Testis (tissue), 3 donors: Measurements from ENCODE around the gene ARHGEF10L. TPM values are rescaled to one million over a fixed set of nuclear protein-coding genes. Genes with fewer than 3 reads are reported as not detected.

ENCODE experiments used
- DNase-seq: peaks from one replicate; pipeline ENCODE4 v3.0.0-alpha.2; 2019
- H3K27ac ChIP-seq, 2 donors: fragments of 200-600 bp; sonication (generic); one replicate each; pipeline ENCODE4 v1.5.1; 2019
- H3K27me3 ChIP-seq: fragments of 200-600 bp; sonication (generic); one replicate; pipeline ENCODE4 v1.5.1; 2019
- H3K36me3 ChIP-seq: fragments of 200-600 bp; sonication (generic); one replicate; pipeline ENCODE4 v1.5.1; 2017; ENCODE audit warnings: low read depth; ENCODE audit errors: missing control alignments
- H3K4me1 ChIP-seq: fragments of 200-600 bp; sonication (generic); one replicate; pipeline ENCODE4 v1.5.1; 2019
- H3K4me3 ChIP-seq, 2 donors: fragments of 200-600 bp; sonication (generic); one replicate each; pipeline ENCODE4 v1.5.1; 2017 to 2019
- H3K9me3 ChIP-seq: fragments of 200-600 bp; sonication (generic); one replicate; pipeline ENCODE4 v1.5.1; 2017
- POLR2A ChIP-seq: fragments of 450-650 bp; IDR thresholded peaks from one replicate; pipeline ENCODE4 v1.6.1; 2017; ENCODE audit warnings: antibody characterized with exemption, mild to moderate bottlenecking, moderate library complexity
- WGBS, 2 donors: methylation state at CpG; one replicate each; pipeline ENCODE4 v1.1.5; 2018; 5-methylcytosine and 5-hydroxymethylcytosine counted together
- intact Hi-C: fragments of 100-400 bp; cut with DNase I; formaldehyde crosslinking; loops from one replicate; pipeline ENCODE4 v1.15.1; 2023; ENCODE audit warnings: low total_unique reads
- polyA plus RNA-seq: library from polyadenylated mRNA; stranded (reverse); fragments of 350-450 nt; fragmentation: Illumina TruSeq; extraction: RNeasy Lipid Tissue Mini Kit (QIAGEN cat#74804); gene quantifications from one replicate; pipeline ENCODE4 v1.2.3, GENCODE V29; 2014; ENCODE audit warnings: low read depth, low replicate concordance; ENCODE audit not compliant: insufficient read depth
- total RNA-seq, 2 donors: library from RNA; depleted of rRNA; stranded (reverse); fragments of >200 nt; gene quantifications; one replicate each; pipeline ENCODE4 v1.2.3, GENCODE V29; 2016
- TF ChIP-seq, protein P1 (sequence below), 3 experiments: fragments of 450-650 bp in 2 of 3; fragments of 200-600 bp in 1 of 3; sonication (generic) in 1 of 3; IDR thresholded peaks; one replicate each; pipeline ENCODE4 v1.5.1; 2016 to 2019; ENCODE audit warnings: antibody characterized with exemption in 3 of 3, mild to moderate bottlenecking in 2 of 3, moderate library complexity in 1 of 3

Gene ARHGEF10L
- total and polyA plus RNA-seq, 3 donors from 2014 or later: 13.5 to 20.3 (median 18.4) TPM

DNA sequence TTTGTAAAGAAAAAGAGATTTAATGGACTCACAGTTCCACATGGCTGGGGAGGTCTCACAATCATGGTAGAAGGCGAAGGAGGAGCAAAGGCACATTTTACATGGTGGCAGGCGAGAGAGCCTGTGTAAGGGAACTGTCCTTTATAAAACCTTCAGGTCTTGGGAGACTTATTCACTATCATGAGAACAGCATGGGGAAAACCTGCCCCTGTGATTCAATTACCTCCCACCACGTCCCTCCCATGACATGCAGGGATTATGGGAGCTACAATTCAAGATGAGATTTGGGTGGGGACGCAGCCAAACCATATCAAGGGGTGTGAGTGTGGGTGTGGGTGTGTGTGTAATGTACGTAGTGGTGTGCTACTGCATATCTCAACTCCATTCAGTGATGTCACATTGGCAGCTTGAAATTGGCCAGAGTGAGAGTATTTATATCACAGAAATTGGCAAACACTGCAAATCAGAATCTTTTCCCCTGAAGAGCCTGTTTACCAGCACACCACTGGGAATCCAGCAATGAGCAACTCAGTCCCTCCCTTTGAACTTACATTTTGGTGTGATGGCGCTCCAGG lies 5.4 kb downstream of the ARHGEF10L start:
- WGBS, 2 donors: 60 to 83% methylated on average over 5 to 6 of the region's 6 CpGs
- no peaks in the 10 kb centered on the region for H3K9me3 ChIP-seq
- TF ChIP-seq, protein P1, sequence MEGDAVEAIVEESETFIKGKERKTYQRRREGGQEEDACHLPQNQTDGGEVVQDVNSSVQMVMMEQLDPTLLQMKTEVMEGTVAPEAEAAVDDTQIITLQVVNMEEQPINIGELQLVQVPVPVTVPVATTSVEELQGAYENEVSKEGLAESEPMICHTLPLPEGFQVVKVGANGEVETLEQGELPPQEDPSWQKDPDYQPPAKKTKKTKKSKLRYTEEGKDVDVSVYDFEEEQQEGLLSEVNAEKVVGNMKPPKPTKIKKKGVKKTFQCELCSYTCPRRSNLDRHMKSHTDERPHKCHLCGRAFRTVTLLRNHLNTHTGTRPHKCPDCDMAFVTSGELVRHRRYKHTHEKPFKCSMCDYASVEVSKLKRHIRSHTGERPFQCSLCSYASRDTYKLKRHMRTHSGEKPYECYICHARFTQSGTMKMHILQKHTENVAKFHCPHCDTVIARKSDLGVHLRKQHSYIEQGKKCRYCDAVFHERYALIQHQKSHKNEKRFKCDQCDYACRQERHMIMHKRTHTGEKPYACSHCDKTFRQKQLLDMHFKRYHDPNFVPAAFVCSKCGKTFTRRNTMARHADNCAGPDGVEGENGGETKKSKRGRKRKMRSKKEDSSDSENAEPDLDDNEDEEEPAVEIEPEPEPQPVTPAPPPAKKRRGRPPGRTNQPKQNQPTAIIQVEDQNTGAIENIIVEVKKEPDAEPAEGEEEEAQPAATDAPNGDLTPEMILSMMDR (IDR thresholded peaks at IDR 0.05): no peak
- no peak for TF ChIP-seq POLR2A
- H3K27me3 ChIP-seq: no peaks in the 10 kb centered on the region
- H3K4me3 ChIP-seq: no peak overlapping the region
- no peak for DNase-seq
- peaks cover 13% of the 10 kb centered on the region for H3K4me1 ChIP-seq
- intact Hi-C loops: no loop called here
- no peaks in the 10 kb centered on the region for H3K36me3 ChIP-seq
- H3K27ac ChIP-seq: no peak overlapping the region

DNA sequence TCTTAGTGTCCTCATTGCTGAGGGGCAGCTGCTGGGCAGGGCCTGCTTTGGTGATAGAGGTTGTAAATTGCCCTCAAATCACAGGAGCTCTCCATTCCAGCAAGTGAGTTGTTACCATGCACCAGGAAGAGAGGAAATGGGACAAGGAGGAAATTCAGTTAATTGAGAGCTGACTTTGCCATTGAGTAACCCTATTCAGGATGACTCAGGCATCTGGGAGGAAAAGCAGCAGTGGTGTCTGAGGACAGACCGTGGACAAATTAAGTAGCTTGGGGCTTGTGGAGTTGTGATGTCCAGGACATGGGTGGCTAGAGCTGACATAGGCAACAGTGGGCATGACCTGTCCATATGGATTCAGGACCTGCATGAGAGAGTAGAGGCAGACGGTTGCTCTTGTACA lies 5.9 kb downstream of the ARHGEF10L start:
- Histone ChIP-seq H3K4me3 (no peak overlapping the region), H3K36me3 (no peaks in the 10 kb centered on the region), H3K27ac (no peak overlapping the region), H3K4me1 (peaks cover 11% of the 10 kb centered on the region), H3K9me3 (no peaks in the 10 kb centered on the region), H3K27me3 (no peaks in the 10 kb centered on the region)
- TF ChIP-seq, protein P1 (IDR thresholded peaks at IDR 0.05): no peak
- TF ChIP-seq POLR2A: no peak
- 80 to 90% methylated on average over 2 of the region's 2 CpGs for WGBS, 2 donors
- DNase-seq: no peak
- intact Hi-C loops: no loop called here

DNA sequence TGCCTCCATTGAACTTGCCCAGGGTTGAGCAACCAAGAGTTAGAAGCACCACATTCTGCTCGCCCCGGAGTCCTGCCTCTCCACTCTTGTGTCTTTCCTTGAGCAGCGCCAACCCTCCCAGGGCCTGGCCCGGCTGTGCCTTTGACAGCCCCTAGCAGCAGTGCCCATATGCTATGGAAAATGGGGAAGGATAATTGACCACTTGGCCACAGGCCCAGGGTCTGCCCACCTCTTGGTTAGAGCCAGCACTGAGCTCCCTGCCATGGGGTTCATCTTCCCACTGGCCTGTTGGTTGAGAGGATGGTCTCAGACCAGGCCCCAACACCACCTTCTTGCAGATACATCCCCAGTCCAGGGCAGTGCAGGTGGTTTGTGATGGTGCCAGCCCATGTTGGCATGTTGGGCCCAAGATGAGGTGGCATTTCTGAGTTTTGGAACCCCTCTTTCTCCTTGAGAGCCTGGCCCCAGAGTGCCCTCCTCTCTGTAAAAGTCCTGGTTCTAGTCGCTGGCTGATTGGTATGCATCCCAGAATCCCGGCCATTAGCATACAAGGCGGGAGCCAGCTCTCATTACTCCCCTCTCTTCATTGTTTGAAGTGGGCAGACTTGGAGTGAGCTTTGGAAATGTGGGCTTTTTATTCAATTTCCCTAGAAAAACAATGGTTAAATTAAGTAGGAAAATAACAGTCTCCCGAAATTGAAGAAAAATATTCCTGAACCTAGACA lies 7.6 kb downstream of the ARHGEF10L start:
- no peaks in the 10 kb centered on the region for H3K27me3 ChIP-seq
- H3K4me3 ChIP-seq: no peak overlapping the region
- no peaks in the 10 kb centered on the region for H3K9me3 ChIP-seq
- TF ChIP-seq POLR2A: no peak
- TF ChIP-seq, protein P1 (IDR thresholded peaks at IDR 0.05): no peak
- 88 to 93% methylated on average over 8 of the region's 8 CpGs for WGBS, 2 donors
- no peak for DNase-seq
- H3K4me1 ChIP-seq: peaks cover 14% of the 10 kb centered on the region
- intact Hi-C loops: no loop called here
- no peaks in the 10 kb centered on the region for H3K36me3 ChIP-seq
- H3K27ac ChIP-seq: no peak overlapping the region

DNA sequence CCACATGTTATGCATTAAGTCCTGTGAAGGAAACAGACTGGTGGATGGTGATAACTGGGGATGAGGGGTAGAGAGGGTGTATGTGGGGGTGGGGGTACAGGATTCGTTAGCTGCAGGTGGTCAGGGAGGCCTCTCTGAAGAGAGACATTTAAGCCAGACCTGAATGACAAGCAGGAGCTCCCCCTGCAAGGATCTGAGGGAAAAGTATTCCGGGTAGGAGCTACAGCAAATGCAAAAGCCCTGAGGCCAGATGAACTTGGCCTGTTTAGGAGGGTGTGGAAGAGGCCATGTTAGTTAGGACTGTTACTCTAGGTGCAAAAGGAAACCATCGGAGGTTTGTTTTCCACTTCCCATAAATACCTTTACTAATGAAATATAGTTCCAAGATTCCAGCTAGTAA lies 9.9 kb downstream of the ARHGEF10L start:
- H3K27ac ChIP-seq: no peak overlapping the region
- WGBS, 2 donors: 92 to 95% methylated on average over 3 of the region's 3 CpGs
- no peaks in the 10 kb centered on the region for H3K9me3 ChIP-seq
- intact Hi-C loops: no loop called here
- H3K4me3 ChIP-seq: no peak overlapping the region
- no peaks in the 10 kb centered on the region for H3K27me3 ChIP-seq
- no peak for DNase-seq
- H3K4me1 ChIP-seq: peaks cover 14% of the 10 kb centered on the region
- H3K36me3 ChIP-seq: no peaks in the 10 kb centered on the region
- TF ChIP-seq, protein P1 (IDR thresholded peaks at IDR 0.05): no peak
- no peak for TF ChIP-seq POLR2A
